SH-SY5Y (cell line): ENCODE measurements around the gene STAP2.

Experiments
- GATA2 ChIP-seq: IDR thresholded peaks from 2 replicates; pipeline ENCODE4 v1.6.1; 2011; ENCODE audit warnings: mild to moderate bottlenecking, low read depth, low read length
- GATA3 ChIP-seq: IDR thresholded peaks from 2 replicates; pipeline ENCODE4 v1.6.1; 2011; ENCODE audit warnings: low read depth, mild to moderate bottlenecking, low read length, moderate library complexity

- TF ChIP-seq GATA3 = no peak
- TF ChIP-seq GATA2 = no peak
Observed at GRCh38 chr19:4277191-4277696, 61.4 kb downstream of the STAP2 start.
